Measurements from ENCODE around the gene RIMS4.
A peak's percentile ranks its signal among the peaks of the same experiment; 100 is the strongest.

Gene RIMS4

GRCh38 chr20:44784688-44785087, 25.7 kb downstream of the RIMS4 start:
- no CpG with 5 or more reads among the region's 1 CpG for WGBS (ENCODE audit: extremely low coverage, insufficient coverage, insufficient read length)
- H3K27ac ChIP-seq (ENCODE audit: low read depth, low read length) = no peak overlapping the region
- no peak overlapping the region for H2AK5ac ChIP-seq (ENCODE audit: low read length)
- no peak overlapping the region for H3K18ac ChIP-seq (ENCODE audit: low read length)
- no peaks in the 10 kb centered on the region for H3K79me2 ChIP-seq (ENCODE audit: control insufficient read depth, insufficient read depth, low read length, poor library complexity)
- no peak overlapping the region for H3K4ac ChIP-seq (ENCODE audit: low read depth, low read length)
- H2BK12ac ChIP-seq (ENCODE audit: low read length) = no peak overlapping the region
- H3K9ac ChIP-seq (ENCODE audit: low read length) = no peak overlapping the region
- H3K9me3 ChIP-seq (ENCODE audit: insufficient read depth, low read depth, low read length) = no peaks in the 10 kb centered on the region
- H3K4me1 ChIP-seq (ENCODE audit: control insufficient read depth in 1 of 2, insufficient read depth in 2 of 2, low read length in 2 of 2) = no peaks in the 10 kb centered on the region
- H4K91ac ChIP-seq (ENCODE audit: low read depth, low read length) = no peak overlapping the region
- H3K4me3 ChIP-seq (ENCODE audit: low read depth, low read length) = no peak overlapping the region
- no peak for DNase-seq
- no peak overlapping the region for H3K23ac ChIP-seq (ENCODE audit: low read length)
- H4K8ac ChIP-seq (ENCODE audit: low read depth, low read length) = no peak overlapping the region
- no peak overlapping the region for H3K4me2 ChIP-seq (ENCODE audit: low read length)
- no peak overlapping the region for H4K12ac ChIP-seq (ENCODE audit: low read depth, low read length)
- H3K14ac ChIP-seq (ENCODE audit: low read length) = no peak overlapping the region
- H3K27me3 ChIP-seq (ENCODE audit: insufficient read depth, low read length) = no peaks in the 10 kb centered on the region
- H3K79me1 ChIP-seq (ENCODE audit: low read length) = no peaks in the 10 kb centered on the region
- no peak overlapping the region for H2BK120ac ChIP-seq (ENCODE audit: insufficient read depth, low read length, poor library complexity)
- H2BK5ac ChIP-seq (ENCODE audit: low read depth, low read length, poor library complexity) = no peak overlapping the region
- no peak overlapping the region for H2AFZ ChIP-seq (ENCODE audit: insufficient read depth, low read length, poor library complexity)
- no peaks in the 10 kb centered on the region for H3K36me3 ChIP-seq (ENCODE audit: control insufficient read depth in 1 of 2, insufficient read depth in 2 of 2, low read length in 2 of 2)

- H4K8ac ChIP-seq (ENCODE audit: low read depth, low read length) = no peak overlapping the region
- DNase-seq = no peak
- no peak overlapping the region for H3K14ac ChIP-seq (ENCODE audit: low read length)
- no peak overlapping the region for H4K12ac ChIP-seq (ENCODE audit: low read depth, low read length)
- H3K9ac ChIP-seq (ENCODE audit: low read length) = no peak overlapping the region
- no peak overlapping the region for H3K18ac ChIP-seq (ENCODE audit: low read length)
- no peak overlapping the region for H2BK120ac ChIP-seq (ENCODE audit: insufficient read depth, low read length, poor library complexity)
- no CpG with 5 or more reads among the region's 3 CpGs for WGBS (ENCODE audit: extremely low coverage, insufficient coverage, insufficient read length)
- no peak overlapping the region for H3K4me3 ChIP-seq (ENCODE audit: low read depth, low read length)
- H3K4ac ChIP-seq (ENCODE audit: low read depth, low read length) = no peak overlapping the region
- no peak overlapping the region for H2AK5ac ChIP-seq (ENCODE audit: low read length)
- no peak overlapping the region for H3K4me2 ChIP-seq (ENCODE audit: low read length)
- no peaks in the 10 kb centered on the region for H3K36me3 ChIP-seq (ENCODE audit: control insufficient read depth in 1 of 2, insufficient read depth in 2 of 2, low read length in 2 of 2)
- H2BK5ac ChIP-seq (ENCODE audit: low read depth, low read length, poor library complexity) = no peak overlapping the region
- no peak overlapping the region for H2AFZ ChIP-seq (ENCODE audit: insufficient read depth, low read length, poor library complexity)
- H3K27me3 ChIP-seq (ENCODE audit: insufficient read depth, low read length) = no peaks in the 10 kb centered on the region
- H4K91ac ChIP-seq (ENCODE audit: low read depth, low read length) = no peak overlapping the region
- no peaks in the 10 kb centered on the region for H3K79me1 ChIP-seq (ENCODE audit: low read length)
- no peaks in the 10 kb centered on the region for H3K79me2 ChIP-seq (ENCODE audit: control insufficient read depth, insufficient read depth, low read length, poor library complexity)
- H3K9me3 ChIP-seq (ENCODE audit: insufficient read depth, low read depth, low read length) = no peaks in the 10 kb centered on the region
- no peak overlapping the region for H2BK12ac ChIP-seq (ENCODE audit: low read length)
- H3K23ac ChIP-seq (ENCODE audit: low read length) = no peak overlapping the region
- H3K4me1 ChIP-seq (ENCODE audit: control insufficient read depth in 1 of 2, insufficient read depth in 2 of 2, low read length in 2 of 2) = no peaks in the 10 kb centered on the region
- H3K27ac ChIP-seq (ENCODE audit: low read depth, low read length) = no peak overlapping the region
Observed at GRCh38 chr20:44781791-44782190, 28.6 kb downstream of the RIMS4 start.

- H3K18ac ChIP-seq (ENCODE audit: low read length) = no peak overlapping the region
- no peaks in the 10 kb centered on the region for H3K27me3 ChIP-seq (ENCODE audit: insufficient read depth, low read length)
- no CpG with 5 or more reads among the region's 3 CpGs for WGBS (ENCODE audit: extremely low coverage, insufficient coverage, insufficient read length)
- H4K91ac ChIP-seq (ENCODE audit: low read depth, low read length) = no peak overlapping the region
- H3K4me2 ChIP-seq (ENCODE audit: low read length) = no peak overlapping the region
- H3K79me1 ChIP-seq (ENCODE audit: low read length) = no peaks in the 10 kb centered on the region
- H3K27ac ChIP-seq (ENCODE audit: low read depth, low read length) = no peak overlapping the region
- H3K4ac ChIP-seq (ENCODE audit: low read depth, low read length) = no peak overlapping the region
- no peak overlapping the region for H2BK12ac ChIP-seq (ENCODE audit: low read length)
- no peak overlapping the region for H2AK5ac ChIP-seq (ENCODE audit: low read length)
- no peaks in the 10 kb centered on the region for H3K36me3 ChIP-seq (ENCODE audit: control insufficient read depth in 1 of 2, insufficient read depth in 2 of 2, low read length in 2 of 2)
- H3K23ac ChIP-seq (ENCODE audit: low read length) = no peak overlapping the region
- H2BK5ac ChIP-seq (ENCODE audit: low read depth, low read length, poor library complexity) = no peak overlapping the region
- DNase-seq = no peak
- no peak overlapping the region for H3K14ac ChIP-seq (ENCODE audit: low read length)
- H4K8ac ChIP-seq (ENCODE audit: low read depth, low read length) = no peak overlapping the region
- no peak overlapping the region for H2BK120ac ChIP-seq (ENCODE audit: insufficient read depth, low read length, poor library complexity)
- no peaks in the 10 kb centered on the region for H3K9me3 ChIP-seq (ENCODE audit: insufficient read depth, low read depth, low read length)
- H3K9ac ChIP-seq (ENCODE audit: low read length) = no peak overlapping the region
- no peak overlapping the region for H3K4me3 ChIP-seq (ENCODE audit: low read depth, low read length)
- H3K4me1 ChIP-seq (ENCODE audit: control insufficient read depth in 1 of 2, insufficient read depth in 2 of 2, low read length in 2 of 2) = no peaks in the 10 kb centered on the region
- no peak overlapping the region for H2AFZ ChIP-seq (ENCODE audit: insufficient read depth, low read length, poor library complexity)
- no peaks in the 10 kb centered on the region for H3K79me2 ChIP-seq (ENCODE audit: control insufficient read depth, insufficient read depth, low read length, poor library complexity)
- H4K12ac ChIP-seq (ENCODE audit: low read depth, low read length) = no peak overlapping the region
Observed at GRCh38 chr20:44781118-44781517, 29.2 kb downstream of the RIMS4 start.

- Histone ChIP-seq H3K4me3 (ENCODE audit: low read depth, low read length) (no peak overlapping the region), H3K4me1 (ENCODE audit: control insufficient read depth in 1 of 2, insufficient read depth in 2 of 2, low read length in 2 of 2) (no peaks in the 10 kb centered on the region), H3K79me1 (ENCODE audit: low read length) (no peaks in the 10 kb centered on the region), H3K4ac (ENCODE audit: low read depth, low read length) (no peak overlapping the region), H3K27me3 (ENCODE audit: insufficient read depth, low read length) (no peaks in the 10 kb centered on the region), H2BK12ac (ENCODE audit: low read length) (no peak overlapping the region), H3K36me3 (ENCODE audit: control insufficient read depth in 1 of 2, insufficient read depth in 2 of 2, low read length in 2 of 2) (no peaks in the 10 kb centered on the region), H3K23ac (ENCODE audit: low read length) (no peak overlapping the region), H3K18ac (ENCODE audit: low read length) (no peak overlapping the region), H2AFZ (ENCODE audit: insufficient read depth, low read length, poor library complexity) (no peak overlapping the region), H4K91ac (ENCODE audit: low read depth, low read length) (no peak overlapping the region), H3K14ac (ENCODE audit: low read length) (no peak overlapping the region), H2BK120ac (ENCODE audit: insufficient read depth, low read length, poor library complexity) (no peak overlapping the region), H3K9ac (ENCODE audit: low read length) (no peak overlapping the region), H3K79me2 (ENCODE audit: control insufficient read depth, insufficient read depth, low read length, poor library complexity) (no peaks in the 10 kb centered on the region), H3K27ac (ENCODE audit: low read depth, low read length) (no peak overlapping the region), H4K8ac (ENCODE audit: low read depth, low read length) (no peak overlapping the region), H2AK5ac (ENCODE audit: low read length) (no peak overlapping the region), H2BK5ac (ENCODE audit: low read depth, low read length, poor library complexity) (no peak overlapping the region), H4K12ac (ENCODE audit: low read depth, low read length) (no peak overlapping the region), H3K9me3 (ENCODE audit: insufficient read depth, low read depth, low read length) (no peaks in the 10 kb centered on the region), H3K4me2 (ENCODE audit: low read length) (no peak overlapping the region)
- peak; percentile 37 to 72 for DNase-seq
- no CpG with 5 or more reads among the region's 5 CpGs for WGBS (ENCODE audit: extremely low coverage, insufficient coverage, insufficient read length)
Observed at GRCh38 chr20:44780226-44780625, 30.1 kb downstream of the RIMS4 start.

Measured in trophoblast cell (in vitro differentiated cells and primary cell).